ELF-1 (cell line): ENCODE data around the gene LAMA1.
A peak's percentile ranks its signal among the peaks of the same experiment; 100 is the strongest.

Experiments
- DNase-seq: peaks from one replicate; pipeline ENCODE4 v3.0.0-alpha.2; 2016; ENCODE audit warnings: low read depth, low spot score

The LAMA1 gene

DNA sequence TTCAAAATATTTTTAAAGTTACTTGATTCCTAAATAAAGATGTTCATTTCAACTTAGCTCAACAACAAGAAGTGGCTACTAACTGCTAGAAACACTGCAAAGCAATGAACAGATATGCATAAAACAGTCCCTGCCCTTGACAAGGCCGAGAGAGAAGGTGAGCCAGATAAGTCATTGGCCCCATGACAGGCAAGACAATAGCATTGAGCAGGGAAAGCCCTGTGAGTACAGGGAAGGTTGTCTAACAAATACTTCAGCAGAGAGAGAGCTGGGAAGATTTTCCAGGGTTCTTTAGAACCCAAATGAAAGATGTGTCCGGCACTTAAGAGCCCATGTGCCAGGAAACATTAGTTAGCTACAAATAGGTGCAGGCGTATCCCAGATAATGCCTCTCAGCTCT lies 4.7 kb downstream of the LAMA1 start:
- no peak for DNase-seq

DNA sequence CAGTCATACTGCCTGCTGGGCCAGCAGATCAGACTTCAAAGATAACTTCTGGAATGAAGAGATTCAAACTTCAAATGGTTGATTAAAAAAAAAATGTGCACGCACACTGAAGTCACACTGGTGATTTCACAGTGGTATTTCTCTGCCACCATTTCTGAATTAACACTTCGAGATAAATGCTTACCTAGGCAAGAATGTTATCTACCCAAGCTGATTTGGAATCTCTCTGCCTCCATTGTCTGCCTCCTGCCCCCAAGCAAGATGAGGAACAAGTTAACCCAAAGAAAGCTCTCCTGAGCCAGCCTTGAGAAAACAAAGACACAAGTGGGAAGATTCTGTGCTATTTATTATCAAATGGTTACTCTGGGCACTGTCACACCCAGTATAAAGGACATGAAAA lies 6.5 kb downstream of the LAMA1 start:
- DNase-seq, result peak; percentile 41

DNA sequence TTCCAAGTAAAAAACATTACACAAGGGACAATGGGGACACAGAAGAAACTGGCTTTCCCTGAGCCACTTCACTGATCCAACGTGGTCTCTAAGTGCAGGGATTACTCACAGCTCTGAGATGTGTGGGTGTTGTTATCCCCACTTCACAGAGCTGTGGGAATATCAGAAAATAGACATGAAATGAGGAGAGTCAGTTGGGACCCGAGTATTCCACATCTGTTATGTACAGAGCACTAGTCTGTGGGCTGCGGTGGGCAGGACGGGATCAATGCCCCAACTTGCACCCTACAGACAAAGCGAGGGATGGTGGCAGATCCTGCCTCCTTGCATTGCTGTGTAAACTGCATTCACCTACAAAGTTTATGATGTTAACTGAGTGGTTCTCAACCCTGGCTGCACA lies 11.7 kb downstream of the LAMA1 start:
- DNase-seq, result no peak

DNA sequence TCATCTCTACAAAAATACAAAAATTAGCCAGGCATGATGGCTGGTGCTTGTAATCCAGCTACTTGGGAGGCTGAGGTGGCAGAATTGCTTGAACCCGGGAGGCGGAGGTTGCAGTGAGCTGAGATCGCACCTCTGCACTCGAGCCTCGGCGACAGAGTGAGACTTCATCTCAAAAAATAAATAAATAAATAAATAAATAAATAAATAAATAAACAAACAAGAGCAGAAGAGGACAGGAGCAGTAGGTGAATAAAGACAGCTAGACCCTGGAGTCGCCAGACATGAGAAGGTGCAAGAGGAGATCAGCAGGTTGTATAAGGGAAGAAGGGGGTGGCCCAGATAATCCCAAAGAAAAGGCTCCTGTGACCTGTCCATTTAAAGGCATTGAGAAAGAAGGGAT lies 12.3 kb downstream of the LAMA1 start:
- no peak for DNase-seq

DNA sequence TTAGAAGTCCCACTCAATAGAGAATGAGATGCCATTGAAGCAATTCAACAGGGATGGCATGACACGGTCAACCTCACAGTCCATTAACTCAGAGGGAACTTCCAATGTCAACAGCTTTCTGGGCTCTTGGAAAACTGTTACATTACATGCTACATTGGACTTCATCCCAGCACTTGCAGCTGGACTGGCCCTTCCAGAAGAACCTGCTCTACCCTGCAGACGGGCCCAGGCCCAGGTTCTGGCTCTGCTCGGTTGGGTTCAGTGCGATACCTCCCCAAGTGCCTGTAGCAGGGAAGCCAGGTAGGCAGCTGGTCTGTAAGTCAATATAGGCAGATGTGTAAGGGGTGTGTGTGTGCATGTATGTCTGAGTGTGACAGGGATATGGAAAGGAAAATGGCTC lies 12.9 kb downstream of the LAMA1 start:
- DNase-seq, result no peak

DNA sequence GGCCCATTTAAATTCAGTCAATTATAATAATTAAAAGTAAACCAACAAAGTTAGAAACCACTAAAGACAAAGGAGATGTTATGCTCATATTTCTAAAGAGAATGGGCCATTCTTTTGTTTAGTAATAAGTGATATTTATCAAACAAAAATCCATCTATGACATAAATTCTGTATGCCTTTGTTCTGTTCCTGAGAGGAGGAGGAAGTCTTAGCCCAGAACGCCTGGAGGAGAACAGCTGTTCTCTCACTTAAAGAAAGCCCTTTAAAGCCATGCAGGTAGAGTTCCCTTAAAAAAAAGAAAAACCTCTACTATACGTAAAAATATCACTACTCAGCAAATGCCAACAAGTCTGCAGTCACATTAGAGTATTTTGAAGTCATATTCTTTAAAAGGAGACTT lies 15.5 kb downstream of the LAMA1 start:
- DNase-seq, result no peak

DNA sequence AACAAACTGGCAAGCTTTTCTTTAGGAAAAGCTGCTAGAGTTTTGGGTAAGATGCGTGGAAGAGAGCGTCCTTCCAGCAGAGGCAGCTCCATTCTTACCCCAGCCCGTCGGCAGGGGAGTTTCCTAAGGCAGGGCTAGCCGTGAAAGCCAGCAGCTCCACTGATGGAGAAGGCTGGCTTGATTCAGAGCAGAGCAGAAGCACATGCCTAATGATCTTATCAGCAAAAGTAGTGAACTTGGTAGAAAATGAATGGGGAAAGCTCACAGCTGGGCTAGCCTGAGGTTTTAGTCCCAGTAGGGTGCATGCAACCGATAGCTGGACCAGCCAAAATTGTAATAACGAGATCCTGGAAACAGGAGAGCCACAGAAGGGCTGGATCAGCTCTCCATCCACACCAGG lies 20.8 kb downstream of the LAMA1 start:
- no peak for DNase-seq

DNA sequence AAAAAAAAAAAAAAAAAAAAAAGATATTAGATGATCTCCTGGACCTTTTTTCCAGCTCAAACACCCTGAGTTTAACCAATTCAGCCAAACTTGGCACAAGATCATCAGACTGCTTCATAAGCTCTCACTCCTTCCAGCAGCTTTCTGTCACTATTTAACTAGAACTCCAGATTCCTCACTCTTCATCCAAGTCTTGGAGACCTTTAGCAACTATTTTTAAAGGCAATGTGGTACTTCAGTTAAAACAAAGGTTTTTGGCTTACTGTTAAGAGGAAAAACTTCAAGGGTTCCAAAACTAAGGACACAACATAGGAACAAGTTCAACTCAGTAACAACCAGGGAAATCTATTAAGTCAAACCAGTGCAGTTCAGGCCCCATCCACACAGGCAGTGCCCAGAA lies 23.2 kb downstream of the LAMA1 start:
- no peak for DNase-seq

DNA sequence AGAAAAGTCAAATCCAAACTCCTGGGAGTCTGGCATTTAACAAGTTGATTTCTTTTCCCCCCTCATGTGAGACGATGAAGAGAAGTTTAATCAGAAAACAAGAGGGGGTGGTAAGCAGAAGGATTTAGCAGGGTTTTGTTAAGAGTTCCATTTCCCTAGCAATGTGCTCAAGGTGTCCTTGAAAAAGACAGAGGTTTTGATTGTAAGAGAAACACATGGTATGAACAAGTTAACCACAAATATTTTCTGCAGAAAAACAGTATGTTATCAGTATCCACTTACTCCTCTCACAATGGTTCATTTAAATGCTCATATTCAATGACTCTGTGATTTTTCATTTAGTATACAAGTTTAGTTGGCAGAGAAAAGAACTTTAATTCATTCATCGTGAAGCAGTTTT lies 26.8 kb downstream of the LAMA1 start:
- DNase-seq, result no peak

DNA sequence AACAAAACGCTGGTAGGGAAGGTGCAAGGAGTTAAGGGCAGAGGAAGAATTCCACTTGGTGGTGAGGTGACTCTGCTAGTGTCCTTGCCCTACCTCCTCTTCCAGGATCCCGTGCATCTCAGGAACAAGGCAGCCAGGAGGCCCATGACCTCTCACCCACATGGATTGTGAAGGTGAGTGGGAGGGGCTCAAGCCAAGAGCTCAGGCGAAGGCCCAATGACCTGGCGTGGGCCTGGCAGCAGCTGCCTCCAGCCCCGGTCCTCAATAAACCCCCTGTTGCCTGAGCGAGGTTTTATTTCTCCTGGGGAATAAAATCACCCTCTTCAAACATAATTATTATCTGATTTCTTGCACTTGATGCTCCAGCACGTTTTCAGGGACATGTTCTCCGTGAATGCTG lies 28.2 kb downstream of the LAMA1 start:
- no peak for DNase-seq

DNA sequence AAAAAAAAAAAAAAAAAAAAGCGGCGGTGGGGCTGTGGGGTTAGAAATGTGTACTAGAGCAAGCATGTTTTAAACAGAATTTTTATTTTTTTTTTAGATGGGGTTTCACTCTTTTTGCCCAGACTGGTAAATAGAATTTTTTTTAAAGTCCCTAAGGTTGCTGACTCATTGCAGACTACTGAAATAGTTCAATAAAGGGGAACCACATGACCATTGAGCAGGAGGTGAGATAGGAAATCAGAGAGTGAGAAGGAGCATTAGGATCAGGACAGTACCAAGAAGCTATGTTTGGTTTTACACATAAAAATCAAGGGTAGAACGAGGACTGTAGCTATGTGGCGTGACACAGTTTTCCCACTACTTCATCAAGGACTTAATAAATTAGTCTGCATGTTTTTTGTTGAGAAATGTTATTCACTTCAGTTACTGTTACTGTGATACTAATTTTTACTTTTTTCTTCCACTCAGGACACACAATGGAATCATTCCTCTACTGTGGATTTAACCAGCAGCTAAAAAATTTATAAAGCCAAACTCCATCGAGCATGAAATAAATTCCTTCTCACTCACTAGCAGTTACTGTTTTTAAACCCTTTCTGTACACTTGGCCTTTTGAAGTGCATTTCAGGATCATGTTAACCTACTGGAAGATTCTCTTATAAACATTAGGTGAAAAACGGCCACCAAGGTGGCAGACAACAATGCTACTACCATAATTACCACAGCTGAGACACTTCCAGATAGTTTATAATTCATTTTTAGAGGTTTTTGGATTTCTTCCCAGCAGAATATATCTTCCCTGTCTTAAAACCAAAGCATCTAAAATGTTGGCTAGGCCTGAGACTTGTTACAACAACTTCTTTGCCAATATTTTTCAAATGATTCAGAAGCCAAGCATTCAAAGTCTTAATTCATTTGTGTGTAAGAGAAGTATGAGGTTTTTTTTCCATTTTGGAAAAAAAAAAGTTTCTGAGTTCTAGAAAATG lies 33.2 kb downstream of the LAMA1 start:
- DNase-seq, result no peak

DNA sequence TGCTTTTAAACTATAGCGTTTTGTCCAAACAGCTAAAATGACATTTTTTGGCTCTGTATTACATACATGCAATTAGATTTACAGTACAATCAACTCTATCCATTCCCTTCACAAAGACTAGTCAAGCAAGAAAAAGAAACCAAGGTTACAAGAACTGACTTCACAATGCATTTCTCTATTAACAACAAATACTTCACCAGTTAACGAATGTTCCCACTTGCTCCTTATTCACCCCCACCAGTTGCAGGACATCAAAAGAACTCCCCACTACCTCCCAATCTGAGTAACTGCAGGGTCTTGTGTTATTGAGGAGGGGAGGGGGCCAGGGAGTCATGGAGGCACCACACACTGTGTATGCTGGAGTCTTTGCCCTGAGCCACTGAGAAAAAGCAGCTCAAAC lies 34.9 kb downstream of the LAMA1 start:
- DNase-seq, result no peak

DNA sequence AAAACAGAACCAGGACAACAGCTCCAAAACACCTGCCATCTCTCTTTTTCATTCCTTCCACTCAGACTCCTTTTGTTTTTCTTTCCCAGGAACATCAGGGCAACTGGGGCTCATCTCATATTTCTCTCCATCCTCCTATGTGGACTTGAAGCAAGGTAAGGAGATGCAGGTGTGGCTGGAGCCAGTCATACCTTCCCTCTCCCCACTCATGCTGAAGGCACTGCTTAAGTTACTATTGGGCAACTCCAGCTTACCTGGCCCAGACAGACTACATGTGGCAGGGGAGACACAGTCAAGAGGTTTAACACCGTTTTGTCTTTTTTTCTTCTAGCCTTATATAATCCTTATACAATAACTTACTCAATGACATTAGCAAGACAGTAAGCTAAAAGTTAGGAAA lies 38.4 kb downstream of the LAMA1 start:
- no peak for DNase-seq

DNA sequence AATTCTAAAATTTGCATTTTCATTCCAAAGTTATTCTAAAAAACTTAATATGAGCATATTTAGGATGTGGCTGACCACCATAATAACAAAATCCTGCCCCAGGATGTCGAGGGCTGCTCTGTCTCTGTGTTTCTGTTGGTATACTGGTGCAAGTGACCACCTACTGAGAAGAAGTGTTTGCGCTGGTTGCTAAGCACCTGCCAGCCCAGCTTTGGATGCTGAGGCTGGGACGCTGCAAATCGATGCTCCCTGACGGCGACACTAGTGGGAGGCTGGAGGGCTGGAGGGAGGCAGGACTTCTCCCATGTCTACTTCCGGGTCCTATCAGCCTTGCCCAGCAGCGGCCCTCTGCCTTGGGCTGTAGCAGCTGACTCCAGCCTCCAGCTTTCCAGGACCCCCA lies 45.0 kb downstream of the LAMA1 start:
- no peak for DNase-seq

DNA sequence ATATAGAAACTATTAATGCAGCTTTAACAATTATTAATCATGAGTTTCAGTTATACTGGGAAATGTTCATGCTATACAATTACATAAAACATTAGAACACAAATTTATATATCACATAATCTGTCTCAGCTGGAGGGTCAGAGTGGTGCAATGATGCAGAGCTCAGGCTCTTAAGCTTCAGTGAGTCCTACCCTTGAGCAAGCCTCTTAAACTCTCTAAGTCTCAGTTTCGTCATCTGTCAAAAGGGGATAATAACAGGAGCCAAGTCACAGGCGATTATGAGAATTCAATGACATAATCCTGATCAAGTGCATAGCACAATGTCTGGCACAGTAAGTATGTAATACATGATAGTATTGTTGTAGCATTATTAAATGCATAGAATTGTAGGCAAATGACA lies 46.0 kb downstream of the LAMA1 start:
- DNase-seq, result no peak

DNA sequence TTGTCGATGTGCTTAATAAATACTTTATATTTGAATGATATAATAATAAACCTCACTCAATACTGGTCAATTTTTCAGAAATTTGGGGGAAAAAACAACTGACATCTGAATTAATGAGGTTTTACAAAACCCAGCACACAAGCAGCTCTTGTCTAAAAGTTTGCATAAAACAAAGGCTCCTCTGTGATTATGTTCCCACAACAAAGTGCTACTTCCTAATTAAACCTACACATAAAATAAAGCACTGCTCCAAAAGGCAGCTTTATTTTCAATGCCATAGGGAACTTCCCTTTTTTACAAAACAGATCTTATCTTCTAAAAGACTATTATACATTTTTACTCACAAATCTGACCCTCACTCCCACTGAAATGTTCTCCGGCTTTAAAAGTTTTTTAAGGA lies 47.1 kb downstream of the LAMA1 start:
- DNase-seq, result no peak

DNA sequence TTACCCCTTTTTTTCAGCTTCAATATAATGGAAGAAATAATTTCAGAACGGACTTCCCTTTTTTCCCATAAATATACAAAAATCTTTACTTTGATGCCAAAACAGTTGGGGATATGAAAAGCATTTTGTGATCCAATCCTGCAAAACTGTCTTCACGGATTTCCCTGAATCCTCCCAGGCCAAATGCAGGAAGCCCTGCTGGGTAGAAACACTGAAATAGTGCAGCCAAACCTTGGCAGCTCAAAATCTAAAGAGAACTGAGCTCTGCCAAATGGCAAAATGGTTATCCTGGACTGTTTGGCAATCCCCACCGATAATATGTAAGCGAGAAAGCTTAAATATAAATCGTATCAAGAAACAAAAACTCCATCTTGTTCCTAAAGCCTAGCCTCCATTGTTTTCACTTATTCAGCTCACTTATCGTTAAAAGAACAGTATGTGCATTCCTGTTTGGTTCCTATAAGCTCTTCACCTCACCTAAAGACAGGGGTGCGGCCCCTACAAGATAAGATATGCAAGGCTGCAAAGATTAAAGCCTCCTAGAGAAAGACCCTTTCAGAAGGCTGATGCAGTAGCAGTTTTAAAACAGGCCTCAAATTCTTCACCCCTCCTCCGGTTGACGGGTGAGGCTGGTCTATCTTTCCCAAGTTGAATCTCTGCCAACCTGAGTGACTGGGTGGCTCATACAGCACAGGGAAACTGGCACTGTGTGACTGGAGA lies 48.6 kb downstream of the LAMA1 start:
- DNase-seq, result no peak

DNA sequence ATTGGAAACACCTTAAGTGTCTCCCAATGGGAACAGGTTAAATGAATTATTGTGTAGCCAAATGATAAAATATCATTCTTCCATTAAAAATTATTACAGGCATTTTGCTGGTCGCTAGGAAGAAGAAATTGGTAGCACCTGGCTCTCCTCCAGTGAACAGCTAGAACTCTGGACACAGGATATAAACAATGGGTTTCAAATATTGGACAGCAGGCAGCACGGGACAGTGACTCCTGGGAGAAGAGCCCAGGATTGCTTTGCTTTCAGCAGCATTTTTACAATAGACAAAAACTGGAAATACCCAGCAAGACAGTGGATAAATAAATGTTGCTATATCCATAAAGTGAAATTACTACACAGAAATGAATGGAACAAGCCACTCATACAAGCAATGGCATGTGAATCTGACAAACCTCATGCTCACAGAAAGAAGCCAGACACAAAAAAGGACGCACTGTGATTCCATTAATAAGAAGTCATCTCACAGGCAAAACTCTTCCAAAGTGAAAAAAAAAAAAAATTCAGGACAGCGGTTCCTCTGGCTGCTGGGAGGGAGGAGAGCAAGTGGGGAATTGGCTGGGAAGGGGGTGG lies 50.5 kb downstream of the LAMA1 start:
- no peak for DNase-seq

DNA sequence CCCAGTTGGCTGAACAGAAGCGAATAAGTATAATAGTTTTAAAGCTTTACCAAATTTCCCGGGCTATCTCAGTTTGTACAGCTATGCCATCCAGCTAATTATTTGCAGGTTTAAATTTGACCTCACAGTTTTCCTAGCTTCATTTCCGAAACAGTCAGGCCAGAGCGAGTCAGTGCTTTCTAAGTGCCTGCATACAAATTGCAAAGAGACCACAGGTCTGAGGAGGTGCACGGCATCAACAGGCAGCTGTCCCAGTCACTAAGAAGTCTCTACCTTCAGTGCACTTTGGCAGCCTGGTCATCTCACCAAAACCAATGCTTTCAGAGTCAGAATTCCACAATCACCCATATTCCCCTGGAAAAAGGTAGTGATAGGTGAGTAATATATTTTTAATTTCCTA lies 51.9 kb downstream of the LAMA1 start:
- DNase-seq, result no peak

DNA sequence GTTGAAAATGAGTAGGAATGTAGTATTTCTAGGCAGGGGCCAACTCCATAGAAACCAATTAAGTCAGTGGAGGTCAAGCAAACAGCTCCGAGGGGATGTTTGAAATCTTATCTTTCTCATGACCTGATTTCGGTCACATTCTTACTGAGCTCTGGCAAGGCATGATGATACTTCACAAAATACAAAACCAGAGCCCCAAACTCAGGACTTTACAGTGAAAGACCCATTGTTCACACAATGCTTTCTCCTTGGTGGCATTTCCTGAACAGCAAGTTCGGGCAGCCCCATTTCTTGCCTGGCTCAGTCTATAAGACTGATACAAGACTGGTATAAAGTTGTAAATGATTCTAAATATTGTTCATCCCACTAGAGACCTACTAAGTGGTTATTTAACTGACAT lies 53.3 kb downstream of the LAMA1 start:
- DNase-seq, result peak; percentile 18

DNA sequence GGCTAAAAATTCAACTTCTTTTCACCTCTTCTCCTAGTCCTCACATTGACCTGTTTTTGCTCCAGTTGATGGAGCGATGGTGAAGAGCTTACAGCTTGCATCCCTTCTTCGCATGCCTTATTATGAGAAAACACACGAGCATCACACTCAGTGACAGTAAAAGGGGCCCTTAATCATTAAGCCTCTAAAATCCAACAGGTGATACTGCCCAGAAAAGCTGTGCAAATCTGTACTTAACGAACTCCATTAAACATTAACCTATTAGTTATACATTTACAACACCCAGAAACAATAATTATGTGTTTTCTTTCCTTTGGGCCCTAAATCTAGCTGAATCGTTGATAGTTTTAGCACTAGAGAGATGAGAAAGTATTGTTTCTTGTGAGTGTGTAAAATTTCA lies 54.8 kb downstream of the LAMA1 start:
- DNase-seq, result no peak

DNA sequence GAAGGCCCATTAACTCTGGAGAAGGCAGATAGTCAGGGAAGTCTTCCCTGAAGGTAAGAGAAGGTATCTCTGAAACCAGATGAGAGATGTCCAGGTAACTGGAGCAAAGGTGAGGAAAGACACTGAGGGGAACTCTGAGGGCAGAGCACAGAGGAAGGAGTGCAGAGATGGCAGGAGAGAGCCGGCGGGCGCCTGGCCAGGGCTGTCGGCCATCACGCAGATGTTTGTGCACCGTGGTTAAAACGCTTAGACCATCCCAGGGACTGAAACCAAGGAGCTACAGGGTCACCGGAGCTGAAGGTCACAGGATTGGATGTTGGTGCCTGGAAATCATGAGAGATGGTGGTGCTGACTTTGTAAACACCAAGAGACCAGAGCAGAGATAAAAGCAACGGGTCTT lies 55.4 kb downstream of the LAMA1 start:
- DNase-seq, result no peak

DNA sequence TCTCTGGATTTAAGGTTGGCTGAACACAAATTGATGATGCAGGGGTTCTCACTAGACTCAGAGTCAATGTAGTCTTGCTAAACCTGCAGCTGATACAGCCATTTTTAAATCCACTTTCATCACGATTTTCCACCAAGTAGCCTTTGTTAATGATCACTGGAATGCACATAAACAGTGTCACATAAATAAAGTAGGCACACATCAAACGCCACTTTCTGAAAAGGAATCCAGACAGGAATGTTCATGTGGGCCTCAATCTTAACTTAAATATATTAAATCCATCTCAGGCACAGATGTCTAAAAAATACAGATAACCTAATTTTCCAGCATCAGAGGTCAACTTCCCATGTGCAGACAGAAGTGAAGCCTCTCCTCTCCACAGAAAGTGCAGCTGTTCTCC lies 58.3 kb downstream of the LAMA1 start:
- no peak for DNase-seq
